ENCODE data around the gene BLID. TPM values are rescaled to one million over a fixed set of nuclear protein-coding genes. Genes with fewer than 3 reads are reported as not detected.

Gene BLID
- total RNA-seq, 1 donor from 2014 or later: not detected

- H3K4me1 Mint-ChIP-seq: peaks cover 6% of the 10 kb centered on the region
- no peak for TF ChIP-seq CTCF (conservative IDR thresholded peaks at IDR 0.05)
Measured at GRCh38 chr11:122114976-122115375, 1.0 kb downstream of the BLID start.

GRCh38 chr11:122113836-122114825, 1.9 kb downstream of the BLID start:
- DNase-seq (ENCODE audit: low read depth, low spot score): no peak
- Mint-ChIP-seq H3K27me3 (ENCODE audit: low read depth) (no peaks in the 10 kb centered on the region), H3K4me1 (peaks cover 6% of the 10 kb centered on the region), H3K36me3 (ENCODE audit: low read depth) (no peaks in the 10 kb centered on the region), H3K27ac (ENCODE audit: unreplicated experiment) (no peak overlapping the region), H3K9me3 (no peaks in the 10 kb centered on the region), H3K4me3 (no peak overlapping the region)
- no peak for TF ChIP-seq CTCF (conservative IDR thresholded peaks at IDR 0.05)

More at GRCh38 chr11:122114976-122115375, 1.0 kb downstream of the BLID start:
- Mint-ChIP-seq H3K9me3 (no peaks in the 10 kb centered on the region), H3K4me3 (no peak overlapping the region), H3K27me3 (ENCODE audit: low read depth) (no peaks in the 10 kb centered on the region), H3K36me3 (ENCODE audit: low read depth) (no peaks in the 10 kb centered on the region), H3K27ac (ENCODE audit: unreplicated experiment) (no peak overlapping the region)
- DNase-seq (ENCODE audit: low read depth, low spot score): no peak

GRCh38 chr11:122112470-122113365, 3.3 kb downstream of the BLID start:
- Mint-ChIP-seq H3K4me3 (no peak overlapping the region), H3K27me3 (ENCODE audit: low read depth) (no peaks in the 10 kb centered on the region), H3K9me3 (no peaks in the 10 kb centered on the region)

GRCh38 chr11:122109932-122110331, 6.1 kb downstream of the BLID start:
- DNase-seq (ENCODE audit: low read depth, low spot score): no peak
- H3K9me3 Mint-ChIP-seq: no peaks in the 10 kb centered on the region
- no peak overlapping the region for H3K4me3 Mint-ChIP-seq
- H3K4me1 Mint-ChIP-seq: peaks cover 6% of the 10 kb centered on the region
- TF ChIP-seq CTCF (conservative IDR thresholded peaks at IDR 0.05): no peak
- no peak overlapping the region for H3K27ac Mint-ChIP-seq (ENCODE audit: unreplicated experiment)
- no peaks in the 10 kb centered on the region for H3K36me3 Mint-ChIP-seq (ENCODE audit: low read depth)
- H3K27me3 Mint-ChIP-seq (ENCODE audit: low read depth): no peaks in the 10 kb centered on the region

More at GRCh38 chr11:122112470-122113365, 3.3 kb downstream of the BLID start:
- no peak overlapping the region for H3K27ac Mint-ChIP-seq (ENCODE audit: unreplicated experiment)
- no peaks in the 10 kb centered on the region for H3K36me3 Mint-ChIP-seq (ENCODE audit: low read depth)
- H3K4me1 Mint-ChIP-seq: peaks cover 6% of the 10 kb centered on the region
- no peak for DNase-seq (ENCODE audit: low read depth, low spot score)
- no peak for TF ChIP-seq CTCF (conservative IDR thresholded peaks at IDR 0.05)

GRCh38 chr11:122108828-122109227, 7.2 kb downstream of the BLID start:
- Mint-ChIP-seq H3K36me3 (ENCODE audit: low read depth) (no peaks in the 10 kb centered on the region), H3K27ac (ENCODE audit: unreplicated experiment) (no peak overlapping the region), H3K9me3 (no peaks in the 10 kb centered on the region), H3K4me1 (peaks cover 11% of the 10 kb centered on the region), H3K27me3 (ENCODE audit: low read depth) (no peaks in the 10 kb centered on the region), H3K4me3 (no peak overlapping the region)
- no peak for DNase-seq (ENCODE audit: low read depth, low spot score)
- TF ChIP-seq CTCF (conservative IDR thresholded peaks at IDR 0.05): no peak
